ENCODE results near the gene MCEMP1. TPM values are rescaled to one million over a fixed set of nuclear protein-coding genes. Genes with fewer than 3 reads are reported as not detected.
A peak's percentile ranks its signal among the peaks of the same experiment; 100 is the strongest.
"Not testable (repeated sequence)": the region's sequence is repeated elsewhere in the genome, so short reads cannot be mapped to it uniquely, and the experiment has no call there.

Gene MCEMP1
- total RNA-seq, 2 donors from 2014 or later, result 2.2 to 3.0 TPM

- DNase-seq (ENCODE audit: low spot score), result no peak
- intact Hi-C loops (cut with DNase I), result no loop called here
These were observed 34.4 kb upstream of the MCEMP1 start for GRCh38 chr19:7642295-7643030.

- intact Hi-C loops (cut with DNase I), result no loop called here
These were observed 33.9 kb upstream of the MCEMP1 start for GRCh38 chr19:7643031-7643415.

GRCh38 chr19:7643629-7644549, 33.0 kb upstream of the MCEMP1 start:
- DNase-seq (ENCODE audit: low spot score); intact Hi-C loops (cut with DNase I): not testable (repeated sequence)

More at GRCh38 chr19:7643031-7643415, 33.9 kb upstream of the MCEMP1 start:
- no peak for DNase-seq (ENCODE audit: low spot score)

- DNase-seq (ENCODE audit: low spot score), result no peak
- intact Hi-C loops (cut with DNase I), result no loop called here
These were observed 32.4 kb upstream of the MCEMP1 start for GRCh38 chr19:7644550-7644877.

- no peak for DNase-seq (ENCODE audit: low spot score)
- intact Hi-C loops (cut with DNase I), result no loop called here
These were observed 31.7 kb upstream of the MCEMP1 start for GRCh38 chr19:7645163-7645562.

GRCh38 chr19:7645656-7646425, 31.0 kb upstream of the MCEMP1 start:
- DNase-seq (ENCODE audit: low spot score), result no peak
- intact Hi-C loops (cut with DNase I), result no loop called here

GRCh38 chr19:7646426-7646700, 30.5 kb upstream of the MCEMP1 start:
- intact Hi-C loops (cut with DNase I), result no loop called here

GRCh38 chr19:7647156-7647555, 29.7 kb upstream of the MCEMP1 start:
- DNase-seq (ENCODE audit: low spot score), result no peak
- intact Hi-C loops (cut with DNase I), result no loop called here

More at GRCh38 chr19:7646426-7646700, 30.5 kb upstream of the MCEMP1 start:
- DNase-seq (ENCODE audit: low spot score), result no peak

GRCh38 chr19:7648265-7649014, 28.4 kb upstream of the MCEMP1 start:
- no peak for DNase-seq (ENCODE audit: low spot score)
- intact Hi-C loops (cut with DNase I), result no loop called here

- DNase-seq (ENCODE audit: low spot score), result no peak
- intact Hi-C loops (cut with DNase I), result loop anchor here in 1 of 2 donors (5.0 kb wide), 1 partner anchor 152 kb away; no protein-coding TSS in a partner anchor
These were observed 26.7 kb upstream of the MCEMP1 start for GRCh38 chr19:7650148-7650547.

- peak; percentile 96 for DNase-seq (ENCODE audit: low spot score)
- intact Hi-C loops (cut with DNase I), result loop anchor here in 1 of 2 donors (5.0 kb wide), 1 partner anchor 150 kb away; no protein-coding TSS in a partner anchor
These were observed 24.7 kb upstream of the MCEMP1 start for GRCh38 chr19:7652061-7652641.

- intact Hi-C loops (cut with DNase I), result loop anchor here in 1 of 2 donors (5.0 kb wide), 1 partner anchor 148 kb away; no protein-coding TSS in a partner anchor
These were observed 22.5 kb upstream of the MCEMP1 start for GRCh38 chr19:7654401-7654800.

GRCh38 chr19:7655581-7655980, 21.3 kb upstream of the MCEMP1 start:
- DNase-seq (ENCODE audit: low spot score), result no peak
- intact Hi-C loops (cut with DNase I), result no loop called here

More at GRCh38 chr19:7654401-7654800, 22.5 kb upstream of the MCEMP1 start:
- DNase-seq (ENCODE audit: low spot score), result no peak

GRCh38 chr19:7657131-7657751, 19.6 kb upstream of the MCEMP1 start:
- DNase-seq (ENCODE audit: low spot score), result no peak
- intact Hi-C loops (cut with DNase I), result no loop called here

GRCh38 chr19:7658219-7658686, 18.6 kb upstream of the MCEMP1 start:
- intact Hi-C loops (cut with DNase I), result no loop called here
- no peak for DNase-seq (ENCODE audit: low spot score)

GRCh38 chr19:7661744-7662538, 14.9 kb upstream of the MCEMP1 start:
- DNase-seq (ENCODE audit: low spot score), result no peak
- intact Hi-C loops (cut with DNase I), result no loop called here

- intact Hi-C loops (cut with DNase I), result no loop called here
- no peak for DNase-seq (ENCODE audit: low spot score)
These were observed 14.2 kb upstream of the MCEMP1 start for GRCh38 chr19:7662657-7663056.

Measured in posterior vena cava (tissue), 2 donors.